ENCODE measurements around the gene ZNF341. TPM values are rescaled to one million over a fixed set of nuclear protein-coding genes. Genes with fewer than 3 reads are reported as not detected.

The ZNF341 gene
- total RNA-seq, 2 experiments from 2014 or later: 6.5 to 7.4 TPM

DNA sequence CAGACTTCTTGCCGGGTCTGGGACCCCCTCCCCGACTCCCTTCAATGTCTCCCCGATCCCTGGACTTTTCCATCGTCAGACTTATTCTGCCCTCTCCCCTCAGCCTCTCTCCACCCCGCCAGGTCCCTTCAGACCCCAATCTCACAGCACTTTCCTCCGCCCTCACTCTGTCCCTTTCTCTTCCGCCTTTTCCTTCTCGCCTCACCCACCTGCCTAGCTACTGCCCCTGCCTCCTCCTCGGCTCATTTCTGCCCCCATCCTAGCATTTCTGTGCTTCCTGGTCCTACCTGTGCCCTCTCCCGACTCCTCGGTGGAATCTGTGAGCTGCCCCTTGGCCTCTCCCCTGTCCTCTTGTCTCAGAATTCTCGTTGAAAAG is 80.0 kb downstream of the ZNF341 start:
- Mint-ChIP-seq H3K36me3 (peaks cover 21% of the 10 kb centered on the region), H3K4me1 (peaks cover 32% of the 10 kb centered on the region), H3K27ac (peak overlapping the region; percentile 96), H3K4me3 (peak overlapping the region; percentile 100), H3K27me3 (no peaks in the 10 kb centered on the region), H3K9me3 (ENCODE audit: low read depth) (no peaks in the 10 kb centered on the region)
- ATAC-seq (peak; percentile 4), DNase-seq (no peak)
- CTCF ChIA-PET: interaction anchor here (0.7 to 2.8 kb wide), 6 partner anchors 14 to 257 kb away, joined by 3 to 12 read pairs (median 3); no protein-coding TSS in a partner anchor

DNA sequence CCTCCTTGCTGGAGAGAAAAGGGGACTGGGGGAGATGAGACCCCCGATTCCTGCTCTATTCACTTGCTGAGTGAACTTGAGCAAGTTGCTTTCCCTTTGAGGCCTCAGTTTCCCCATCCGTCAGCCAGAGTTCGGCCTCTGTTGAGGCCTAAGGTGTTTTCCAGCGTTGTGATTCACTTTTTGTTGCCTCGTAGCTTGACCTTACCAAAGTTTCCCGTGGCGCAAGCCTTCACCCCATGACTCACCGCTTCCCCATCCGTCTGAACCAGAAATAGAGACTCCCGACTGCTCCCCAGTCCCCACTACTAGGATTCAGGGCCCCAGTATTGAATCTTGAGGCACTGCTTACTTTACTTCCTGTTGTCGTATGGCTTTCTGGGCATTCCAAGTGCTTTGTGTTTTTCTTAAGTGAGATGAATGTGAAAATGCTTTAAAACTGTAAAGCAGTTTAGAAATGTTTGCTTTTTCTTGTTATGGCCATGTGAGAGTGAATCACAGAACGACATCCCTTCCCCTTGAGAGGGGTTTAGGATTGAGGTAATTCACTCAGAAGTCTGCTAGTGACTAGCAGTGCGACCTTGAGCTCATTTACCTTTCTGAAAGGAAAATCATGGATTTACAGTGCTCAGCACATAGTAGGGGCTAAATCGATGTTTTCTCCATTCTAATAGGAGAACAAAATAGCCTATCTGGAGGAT is 80.5 kb downstream of the ZNF341 start:
- Mint-ChIP-seq H3K36me3 (peaks cover 21% of the 10 kb centered on the region), H3K27ac (peak overlapping the region; percentile 96), H3K9me3 (ENCODE audit: low read depth) (no peaks in the 10 kb centered on the region), H3K4me3 (peak overlapping the region; percentile 100), H3K27me3 (no peaks in the 10 kb centered on the region), H3K4me1 (peaks cover 35% of the 10 kb centered on the region)
- no peak for ATAC-seq
- CTCF ChIA-PET: interaction anchor here (0.7 to 2.8 kb wide), 5 partner anchors 13 to 180 kb away, joined by 3 to 12 read pairs (median 3); no protein-coding TSS in a partner anchor
- DNase-seq: peak; percentile 57

- DNase-seq (no peak), ATAC-seq (no peak)
- peaks cover 41% of the 10 kb centered on the region for H3K4me1 Mint-ChIP-seq
- peaks cover 21% of the 10 kb centered on the region for H3K36me3 Mint-ChIP-seq
- CTCF ChIA-PET: interaction anchor here (1.1 to 1.5 kb wide), 2 partner anchors 12 to 21 kb away, joined by 3 to 7 read pairs; no protein-coding TSS in a partner anchor
- peak overlapping the region; percentile 96 for H3K27ac Mint-ChIP-seq
- H3K4me3 Mint-ChIP-seq: peak overlapping the region; percentile 100
- H3K27me3 Mint-ChIP-seq: no peaks in the 10 kb centered on the region
- H3K9me3 Mint-ChIP-seq (ENCODE audit: low read depth): no peaks in the 10 kb centered on the region
These were observed 81.2 kb downstream of the ZNF341 start for GRCh38 chr20:33812908-33813462.

- DNase-seq: no peak
- Mint-ChIP-seq H3K27ac (peak overlapping the region; percentile 16), H3K4me1 (peaks cover 48% of the 10 kb centered on the region), H3K4me3 (no peak overlapping the region), H3K36me3 (peaks cover 22% of the 10 kb centered on the region), H3K9me3 (ENCODE audit: low read depth) (no peaks in the 10 kb centered on the region), H3K27me3 (no peaks in the 10 kb centered on the region)
- CTCF ChIA-PET: interaction anchor here (2.1 kb wide), 1 partner anchor 21 kb away, joined by 16 read pairs; no protein-coding TSS in a partner anchor
- no peak for ATAC-seq
These were observed 82.5 kb downstream of the ZNF341 start for GRCh38 chr20:33814238-33814712.

DNA sequence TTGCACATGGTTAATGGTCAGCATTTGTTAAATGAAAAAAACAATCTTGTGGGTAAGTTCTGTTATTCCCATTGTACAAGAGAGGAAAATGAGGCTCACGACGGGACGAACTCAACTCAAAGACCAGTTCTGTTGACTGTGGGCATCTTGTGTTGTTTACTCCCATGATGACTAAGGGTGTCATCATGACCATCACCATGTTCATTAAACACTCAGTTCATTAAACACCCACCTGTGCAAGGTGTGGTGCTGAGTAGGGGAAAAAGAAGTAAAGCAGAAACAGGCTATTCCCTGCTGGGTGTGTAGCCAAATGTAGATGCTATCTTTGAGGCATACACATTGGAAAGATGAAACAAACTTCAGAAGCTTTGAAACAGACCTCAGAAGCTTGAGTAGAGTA is 83.9 kb downstream of the ZNF341 start:
- H3K36me3 Mint-ChIP-seq: peaks cover 24% of the 10 kb centered on the region

GRCh38 chr20:33816191-33816590 is 84.4 kb downstream of the ZNF341 start:
- H3K4me1 Mint-ChIP-seq: peaks cover 52% of the 10 kb centered on the region
- CTCF ChIA-PET: no interaction called here
- no peaks in the 10 kb centered on the region for H3K27me3 Mint-ChIP-seq
- no peak overlapping the region for H3K27ac Mint-ChIP-seq
- H3K9me3 Mint-ChIP-seq (ENCODE audit: low read depth): no peaks in the 10 kb centered on the region
- no peak overlapping the region for H3K4me3 Mint-ChIP-seq
- peaks cover 24% of the 10 kb centered on the region for H3K36me3 Mint-ChIP-seq
- ATAC-seq: no peak
- DNase-seq: no peak

More for the DNA sequence above, 83.9 kb downstream of the ZNF341 start:
- H3K4me3 Mint-ChIP-seq: no peak overlapping the region
- no peaks in the 10 kb centered on the region for H3K27me3 Mint-ChIP-seq
- no peaks in the 10 kb centered on the region for H3K9me3 Mint-ChIP-seq (ENCODE audit: low read depth)
- ATAC-seq (no peak), DNase-seq (no peak)
- no peak overlapping the region for H3K27ac Mint-ChIP-seq
- peaks cover 54% of the 10 kb centered on the region for H3K4me1 Mint-ChIP-seq
- CTCF ChIA-PET: no interaction called here

DNA sequence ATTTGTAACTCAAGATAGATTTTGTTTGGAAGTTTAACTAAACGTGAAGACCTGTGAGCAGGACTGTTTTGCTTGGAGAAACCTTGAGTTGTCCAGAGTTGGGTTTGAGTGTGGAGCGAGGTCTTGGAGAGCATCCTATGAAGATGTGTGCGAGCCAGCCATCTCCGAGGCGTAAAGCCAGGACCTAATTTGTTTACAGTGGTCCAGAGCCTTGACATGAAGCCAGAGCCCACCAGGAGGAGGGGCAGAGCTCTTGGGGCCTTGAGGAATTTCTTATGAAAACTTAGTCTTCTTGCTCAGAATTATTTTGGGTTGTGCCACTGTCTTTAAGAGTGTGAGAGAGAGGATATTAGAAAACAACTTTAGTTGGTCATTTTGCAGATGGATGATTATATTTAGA is 85.6 kb downstream of the ZNF341 start:
- ATAC-seq (no peak), DNase-seq (no peak)
- CTCF ChIA-PET: no interaction called here
- peaks cover 49% of the 10 kb centered on the region for H3K4me1 Mint-ChIP-seq
- no peak overlapping the region for H3K27ac Mint-ChIP-seq
- no peaks in the 10 kb centered on the region for H3K9me3 Mint-ChIP-seq (ENCODE audit: low read depth)
- H3K27me3 Mint-ChIP-seq: no peaks in the 10 kb centered on the region
- peaks cover 17% of the 10 kb centered on the region for H3K36me3 Mint-ChIP-seq
- H3K4me3 Mint-ChIP-seq: no peak overlapping the region

GRCh38 chr20:33819456-33819855 is 87.7 kb downstream of the ZNF341 start:
- CTCF ChIA-PET: no interaction called here

GRCh38 chr20:33820362-33820761 is 88.6 kb downstream of the ZNF341 start:
- Mint-ChIP-seq H3K4me3 (no peak overlapping the region), H3K9me3 (ENCODE audit: low read depth) (no peaks in the 10 kb centered on the region), H3K36me3 (peaks cover 8% of the 10 kb centered on the region), H3K27ac (no peak overlapping the region), H3K4me1 (peaks cover 27% of the 10 kb centered on the region), H3K27me3 (no peaks in the 10 kb centered on the region)
- DNase-seq (no peak), ATAC-seq (no peak)
- CTCF ChIA-PET: interaction anchor here (1.0 kb wide), 1 partner anchor 28 kb away, joined by 3 read pairs; no protein-coding TSS in a partner anchor

More at GRCh38 chr20:33819456-33819855, 87.7 kb downstream of the ZNF341 start:
- Mint-ChIP-seq H3K4me1 (peaks cover 28% of the 10 kb centered on the region), H3K27me3 (no peaks in the 10 kb centered on the region), H3K27ac (no peak overlapping the region), H3K4me3 (no peak overlapping the region), H3K36me3 (peaks cover 9% of the 10 kb centered on the region), H3K9me3 (ENCODE audit: low read depth) (no peaks in the 10 kb centered on the region)
- DNase-seq (no peak), ATAC-seq (no peak)

DNA sequence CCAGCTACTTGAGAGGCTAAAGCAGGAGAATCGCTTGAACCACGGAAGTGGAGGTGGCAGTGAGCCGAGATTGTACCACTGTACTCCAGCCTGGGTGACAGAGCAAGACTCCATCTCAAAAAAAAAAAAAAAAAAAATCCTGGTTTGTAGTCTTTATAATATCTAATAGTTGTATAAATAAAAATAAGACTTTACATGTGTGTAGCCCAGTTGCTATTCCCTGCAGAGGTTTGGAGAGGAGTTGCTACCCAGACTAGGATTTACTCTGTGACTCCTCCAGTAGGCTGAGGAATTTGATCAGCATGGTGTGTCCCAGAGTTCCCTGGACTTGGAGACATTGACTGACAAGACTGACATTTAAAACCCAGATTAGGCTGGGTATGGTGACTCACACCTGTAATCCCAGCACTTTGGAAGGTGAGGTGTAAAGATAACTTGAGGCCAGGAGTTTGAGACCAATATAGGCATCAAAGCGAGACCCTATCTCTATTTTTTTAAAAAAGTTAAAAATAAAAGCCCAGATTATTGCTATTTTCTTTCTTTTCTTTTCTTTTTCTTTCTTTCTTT is 89.6 kb downstream of the ZNF341 start:
- DNase-seq (no peak), ATAC-seq (no peak)
- no peaks in the 10 kb centered on the region for H3K9me3 Mint-ChIP-seq (ENCODE audit: low read depth)
- no peak overlapping the region for H3K27ac Mint-ChIP-seq
- H3K36me3 Mint-ChIP-seq: peaks cover 6% of the 10 kb centered on the region
- no peaks in the 10 kb centered on the region for H3K27me3 Mint-ChIP-seq
- peaks cover 30% of the 10 kb centered on the region for H3K4me1 Mint-ChIP-seq
- H3K4me3 Mint-ChIP-seq: no peak overlapping the region
- CTCF ChIA-PET: interaction anchor here (0.6 kb wide), 1 partner anchor 319 kb away, joined by 3 read pairs; no protein-coding TSS in a partner anchor

DNA sequence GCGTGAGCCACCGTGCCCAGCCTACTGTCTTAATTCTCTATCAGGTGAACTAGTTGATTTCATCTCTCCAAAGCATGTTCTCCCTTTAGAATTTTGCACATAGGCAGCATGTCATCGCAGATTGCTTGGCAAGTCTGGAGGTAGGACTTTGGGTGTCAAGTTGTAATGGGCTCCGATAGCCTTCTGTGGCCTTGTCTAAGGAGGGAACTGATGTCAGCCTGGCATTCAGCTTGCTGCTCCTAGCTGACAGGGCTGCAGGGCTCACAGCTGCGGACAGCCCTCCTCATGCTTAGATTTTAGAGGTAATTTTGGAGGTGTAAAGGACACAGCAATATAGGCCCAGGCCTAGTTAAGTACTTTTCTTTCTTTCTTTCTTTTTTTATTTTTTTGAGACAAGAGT is 90.6 kb downstream of the ZNF341 start:
- CTCF ChIA-PET: interaction anchor here (0.8 kb wide), 1 partner anchor 41 kb away, joined by 5 read pairs; no protein-coding TSS in a partner anchor
- DNase-seq (no peak), ATAC-seq (no peak)
- peaks cover 6% of the 10 kb centered on the region for H3K36me3 Mint-ChIP-seq
- no peak overlapping the region for H3K27ac Mint-ChIP-seq
- peaks cover 31% of the 10 kb centered on the region for H3K4me1 Mint-ChIP-seq
- H3K9me3 Mint-ChIP-seq (ENCODE audit: low read depth): no peaks in the 10 kb centered on the region
- H3K27me3 Mint-ChIP-seq: no peaks in the 10 kb centered on the region
- no peak overlapping the region for H3K4me3 Mint-ChIP-seq

DNA sequence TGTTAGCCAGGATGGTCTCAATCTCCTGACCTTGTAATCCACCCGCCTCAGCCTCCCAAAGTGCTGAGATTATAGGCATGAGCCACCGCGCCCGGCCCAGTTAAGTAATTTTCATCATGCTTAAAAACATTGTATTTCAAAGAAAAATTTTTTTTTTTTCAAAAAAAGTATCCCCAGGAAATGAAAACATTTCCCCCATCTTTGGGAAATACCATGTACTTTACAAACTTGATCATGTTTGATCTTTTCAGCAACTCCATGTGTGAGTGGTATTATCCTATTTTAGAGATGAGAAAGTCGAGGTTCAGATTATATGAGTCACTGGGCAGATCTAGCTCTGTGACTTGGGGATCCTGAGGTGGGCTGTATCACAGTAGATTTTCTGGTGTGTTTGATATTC is 91.2 kb downstream of the ZNF341 start:
- peaks cover 5% of the 10 kb centered on the region for H3K36me3 Mint-ChIP-seq
- no peak for DNase-seq
- H3K9me3 Mint-ChIP-seq (ENCODE audit: low read depth): no peaks in the 10 kb centered on the region
- H3K4me3 Mint-ChIP-seq: no peak overlapping the region
- ATAC-seq: no peak
- no peaks in the 10 kb centered on the region for H3K27me3 Mint-ChIP-seq
- peaks cover 31% of the 10 kb centered on the region for H3K4me1 Mint-ChIP-seq
- CTCF ChIA-PET: no interaction called here
- H3K27ac Mint-ChIP-seq: no peak overlapping the region

DNA sequence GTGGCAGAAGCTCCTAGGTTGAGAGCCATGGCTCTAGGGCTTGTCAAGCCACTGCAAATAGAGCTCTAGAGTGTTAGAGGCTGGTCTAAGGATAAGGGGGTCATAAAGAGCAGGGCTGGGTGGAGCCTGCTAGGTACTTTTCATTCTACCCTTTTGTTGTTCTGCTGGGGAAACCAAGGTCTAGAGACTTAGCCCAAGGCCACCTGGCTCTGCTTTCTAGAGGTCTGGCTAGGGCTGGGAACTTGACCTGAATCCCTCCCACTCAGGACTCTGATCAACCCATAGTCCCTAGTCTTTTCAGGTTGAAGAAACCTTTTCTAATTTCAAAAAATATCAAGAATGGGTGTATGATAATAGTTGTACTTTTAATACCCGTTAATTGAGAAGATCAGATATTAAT is 93.1 kb downstream of the ZNF341 start:
- H3K27me3 Mint-ChIP-seq: no peaks in the 10 kb centered on the region
- peaks cover 27% of the 10 kb centered on the region for H3K4me1 Mint-ChIP-seq
- H3K27ac Mint-ChIP-seq: no peak overlapping the region
- CTCF ChIA-PET: interaction anchor here (1.1 kb wide), 1 partner anchor 33 kb away, joined by 3 read pairs; no protein-coding TSS in a partner anchor
- H3K36me3 Mint-ChIP-seq: peaks cover 5% of the 10 kb centered on the region
- H3K9me3 Mint-ChIP-seq (ENCODE audit: low read depth): no peaks in the 10 kb centered on the region
- ATAC-seq (no peak), DNase-seq (no peak)
- no peak overlapping the region for H3K4me3 Mint-ChIP-seq
